ENCODE results near the gene C15orf40. TPM values are rescaled to one million over a fixed set of nuclear protein-coding genes. Genes with fewer than 3 reads are reported as not detected.
A peak's percentile ranks its signal among the peaks of the same experiment; 100 is the strongest.

The C15orf40 gene
- 10 to 100 TPM in 3 of 4 donors, 1 to 10 TPM in 1; 9.7 to 31.6 (median 22.4) TPM for total RNA-seq

- peak in 1 of 2 donors; percentile 85 for TF ChIP-seq POLR2A (IDR thresholded peaks at IDR 0.05)
- TF ChIP-seq, protein P1, sequence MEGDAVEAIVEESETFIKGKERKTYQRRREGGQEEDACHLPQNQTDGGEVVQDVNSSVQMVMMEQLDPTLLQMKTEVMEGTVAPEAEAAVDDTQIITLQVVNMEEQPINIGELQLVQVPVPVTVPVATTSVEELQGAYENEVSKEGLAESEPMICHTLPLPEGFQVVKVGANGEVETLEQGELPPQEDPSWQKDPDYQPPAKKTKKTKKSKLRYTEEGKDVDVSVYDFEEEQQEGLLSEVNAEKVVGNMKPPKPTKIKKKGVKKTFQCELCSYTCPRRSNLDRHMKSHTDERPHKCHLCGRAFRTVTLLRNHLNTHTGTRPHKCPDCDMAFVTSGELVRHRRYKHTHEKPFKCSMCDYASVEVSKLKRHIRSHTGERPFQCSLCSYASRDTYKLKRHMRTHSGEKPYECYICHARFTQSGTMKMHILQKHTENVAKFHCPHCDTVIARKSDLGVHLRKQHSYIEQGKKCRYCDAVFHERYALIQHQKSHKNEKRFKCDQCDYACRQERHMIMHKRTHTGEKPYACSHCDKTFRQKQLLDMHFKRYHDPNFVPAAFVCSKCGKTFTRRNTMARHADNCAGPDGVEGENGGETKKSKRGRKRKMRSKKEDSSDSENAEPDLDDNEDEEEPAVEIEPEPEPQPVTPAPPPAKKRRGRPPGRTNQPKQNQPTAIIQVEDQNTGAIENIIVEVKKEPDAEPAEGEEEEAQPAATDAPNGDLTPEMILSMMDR (IDR thresholded peaks at IDR 0.05): peak in 5 of 6 experiments; percentile 37 to 91 (median 69)
- intact Hi-C loops (cut with DNase I): no loop called here
- DNase-seq: peak; percentile 90 to 92
- Histone ChIP-seq H3K27me3 (no peaks in the 10 kb centered on the region), H3K36me3 (peaks cover 21 to 29% of the 10 kb centered on the region in 2 donors), H3K4me3 (replicated peaks in 1 of 3) (peak within 1 kb of the TSS; percentile 70 to 94 (median 90)), H3K4me1 (peaks cover 18 to 22% of the 10 kb centered on the region in 2 donors), H3K9me3 (no peaks in the 10 kb centered on the region), H3K27ac (peak within 1 kb of the TSS; percentile 41 to 87 (median 74))
- WGBS, 2 donors: 3 to 5% methylated on average over 22 to 27 of the region's 64 CpGs
These were observed at the start of gene C15orf40 for GRCh38 chr15:83011271-83012075. C15orf40 (minus strand) TSS chr15:83011639; CDS start chr15:83011607, 32 bp downstream.

- DNase-seq: peak; percentile 31 to 40
These were observed 46.4 kb upstream of the C15orf40 start for GRCh38 chr15:83057696-83058376.

GRCh38 chr15:83057002-83057401 lies 45.6 kb upstream of the C15orf40 start:
- WGBS, 2 donors: 86 to 91% methylated on average over 1 of the region's 1 CpG
- TF ChIP-seq, protein P1 (IDR thresholded peaks at IDR 0.05): no peak
- TF ChIP-seq POLR2A (IDR thresholded peaks at IDR 0.05): no peak
- H3K9me3 ChIP-seq: no peaks in the 10 kb centered on the region
- no peak for DNase-seq
- no peak overlapping the region for H3K27ac ChIP-seq
- no peak overlapping the region for H3K4me3 ChIP-seq (replicated peaks in 1 of 3)
- intact Hi-C loops (cut with DNase I): no loop called here
- peaks cover 6 to 12% of the 10 kb centered on the region in 2 donors for H3K4me1 ChIP-seq
- H3K27me3 ChIP-seq: no peaks in the 10 kb centered on the region
- peaks cover 6 to 11% of the 10 kb centered on the region in 2 donors for H3K36me3 ChIP-seq

More at GRCh38 chr15:83057696-83058376, 46.4 kb upstream of the C15orf40 start:
- H3K36me3 ChIP-seq: peaks cover 6 to 10% of the 10 kb centered on the region in 2 donors
- H3K4me1 ChIP-seq: peaks cover 10 to 17% of the 10 kb centered on the region in 2 donors
- no peak overlapping the region for H3K4me3 ChIP-seq (replicated peaks in 1 of 3)
- 70 to 76% methylated on average over 7 of the region's 7 CpGs for WGBS, 2 donors
- intact Hi-C loops (cut with DNase I): no loop called here
- TF ChIP-seq, protein P1 (IDR thresholded peaks at IDR 0.05): no peak
- no peak for TF ChIP-seq POLR2A (IDR thresholded peaks at IDR 0.05)
- no peaks in the 10 kb centered on the region for H3K9me3 ChIP-seq
- no peaks in the 10 kb centered on the region for H3K27me3 ChIP-seq
- H3K27ac ChIP-seq: no peak overlapping the region

DNA sequence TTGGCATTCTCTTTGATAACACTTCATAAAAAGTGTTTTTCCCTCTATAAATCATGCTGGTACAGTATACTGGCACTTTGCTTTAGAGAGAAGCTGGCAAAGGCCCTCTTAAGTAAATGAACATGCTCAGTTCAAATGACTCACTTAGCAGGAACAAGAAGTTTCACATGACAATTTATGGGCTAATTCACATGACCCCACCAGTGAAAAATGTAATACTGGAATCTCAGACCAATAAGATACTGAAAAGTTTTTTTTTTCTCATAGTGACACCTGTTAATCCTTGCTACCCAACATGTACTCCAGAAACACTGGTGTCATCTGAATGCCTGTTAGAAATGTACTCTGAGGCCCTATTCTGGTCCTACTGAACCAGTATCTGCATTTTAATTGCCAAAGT lies 41.7 kb upstream of the C15orf40 start:
- no peak for DNase-seq
- Histone ChIP-seq H3K27ac (no peak overlapping the region), H3K27me3 (no peaks in the 10 kb centered on the region), H3K4me3 (replicated peaks in 1 of 3) (no peak overlapping the region), H3K4me1 (peaks cover 4 to 6% of the 10 kb centered on the region in 2 donors), H3K36me3 (peaks cover 12 to 13% of the 10 kb centered on the region in 2 donors), H3K9me3 (no peaks in the 10 kb centered on the region)
- TF ChIP-seq, protein P1 (IDR thresholded peaks at IDR 0.05): no peak
- intact Hi-C loops (cut with DNase I): no loop called here
